DOHH2 (cell line): ENCODE measurements around the gene PML.

ENCODE experiments used
- H3F3A ChIP-seq: fragments of 200-600 bp; sonication (generic), shearing (Covaris generic); 2 replicates; pipeline ENCODE4 v1.6.0; 2016; ENCODE audit warnings: antibody characterized with exemption, mild to moderate bottlenecking; ENCODE audit not compliant: control insufficient read depth, insufficient read depth
- H3K27ac ChIP-seq: fragments of 200-600 bp; sonication (generic); 2 replicates; pipeline ENCODE4 v1.5.1; 2014; ENCODE audit warnings: low read depth, mild to moderate bottlenecking, low read length, moderate library complexity
- H3K27me3 ChIP-seq: fragments of 200-600 bp; sonication (generic); 2 replicates; pipeline ENCODE4 v1.6.1; 2014; ENCODE audit warnings: mild to moderate bottlenecking, low read length, mixed read lengths; ENCODE audit not compliant: control insufficient read depth
- H3K36me3 ChIP-seq: fragments of 200-600 bp; sonication (generic); 2 replicates; pipeline ENCODE4 v1.6.1; 2014; ENCODE audit warnings: mild to moderate bottlenecking, low read length, moderate library complexity, mixed read lengths; ENCODE audit not compliant: control insufficient read depth
- H3K4me1 ChIP-seq: fragments of 200-600 bp; sonication (generic); 2 replicates; pipeline ENCODE4 v1.6.1; 2014; ENCODE audit warnings: mild to moderate bottlenecking, low read length, mixed read lengths; ENCODE audit not compliant: control insufficient read depth
- H3K4me2 ChIP-seq: fragments of 200-600 bp; sonication (generic); 2 replicates; pipeline ENCODE4 v1.6.0; 2014; ENCODE audit warnings: mild to moderate bottlenecking, low read length, moderate library complexity
- H3K4me3 ChIP-seq: fragments of 200-600 bp; sonication (generic); 2 replicates; pipeline ENCODE4 v1.5.1; 2014; ENCODE audit warnings: mild to moderate bottlenecking, low read length, mixed read lengths
- H3K79me2 ChIP-seq: fragments of 200-600 bp; sonication (generic); 2 replicates; pipeline ENCODE4 v1.6.1; 2014; ENCODE audit warnings: mild to moderate bottlenecking, low read length, mixed read lengths; ENCODE audit not compliant: control insufficient read depth
- H3K9me2 ChIP-seq: fragments of 200-600 bp; sonication (generic); replicated peaks from 2 replicates; pipeline ENCODE4 v1.6.1; 2014; ENCODE audit warnings: mild to moderate bottlenecking, low read length, mixed read lengths; ENCODE audit not compliant: control insufficient read depth
- H3K9me3 ChIP-seq: fragments of 200-600 bp; sonication (generic); 2 replicates; pipeline ENCODE4 v1.6.1; 2014; ENCODE audit warnings: antibody characterized with exemption, low read length, mixed read lengths; ENCODE audit not compliant: control insufficient read depth, insufficient read depth
- H4K20me1 ChIP-seq: fragments of 200-600 bp; sonication (generic); 2 replicates; pipeline ENCODE4 v1.6.0; 2014; ENCODE audit warnings: low read depth, mild to moderate bottlenecking, antibody characterized with exemption, low read length, moderate library complexity; ENCODE audit not compliant: control insufficient read depth, insufficient read depth
- CTCF ChIP-seq: fragments of 200-600 bp; sonication (generic); IDR thresholded peaks from one replicate; pipeline ENCODE4 v1.5.1; 2014; ENCODE audit warnings: antibody characterized with exemption, mild to moderate bottlenecking, low read depth, low read length; ENCODE audit not compliant: poor library complexity, severe bottlenecking
- EZH2phosphoT487 ChIP-seq: fragments of 200-600 bp; sonication (generic); IDR thresholded peaks from 2 replicates; pipeline ENCODE4 v1.6.1; 2017; ENCODE audit warnings: borderline replicate concordance, mild to moderate bottlenecking, antibody characterized with exemption, low read length, moderate library complexity, mixed read lengths

Gene PML

GRCh38 chr15:74037171-74038117 lies 42.9 kb downstream of the PML start:
- Histone ChIP-seq H3K4me2 (no peak overlapping the region), H3K27me3 (no peaks in the 10 kb centered on the region), H3F3A (no peaks in the 10 kb centered on the region), H3K36me3 (no peaks in the 10 kb centered on the region), H3K27ac (no peak overlapping the region), H4K20me1 (no peaks in the 10 kb centered on the region; the same call in 1 of the 2 replicates), H3K4me3 (no peak overlapping the region), H3K9me2 (no peaks in the 10 kb centered on the region), H3K9me3 (no peaks in the 10 kb centered on the region), H3K79me2 (no peaks in the 10 kb centered on the region), H3K4me1 (no peaks in the 10 kb centered on the region)
- TF ChIP-seq CTCF (no peak), EZH2phosphoT487 (no peak)

GRCh38 chr15:74038707-74039655 lies 44.5 kb downstream of the PML start:
- Histone ChIP-seq H3K9me3 (no peaks in the 10 kb centered on the region), H3K4me3 (no peak overlapping the region), H3K4me1 (no peaks in the 10 kb centered on the region), H3K27ac (no peak overlapping the region), H3K36me3 (no peaks in the 10 kb centered on the region), H3K4me2 (no peak overlapping the region), H3F3A (no peaks in the 10 kb centered on the region), H3K79me2 (no peaks in the 10 kb centered on the region), H4K20me1 (no peaks in the 10 kb centered on the region; the same call in 1 of the 2 replicates), H3K9me2 (no peaks in the 10 kb centered on the region), H3K27me3 (no peaks in the 10 kb centered on the region)
- no peak for TF ChIP-seq EZH2phosphoT487
- TF ChIP-seq CTCF: no peak

- Histone ChIP-seq H3K4me3 (no peak overlapping the region), H3K9me3 (no peaks in the 10 kb centered on the region), H3K36me3 (no peaks in the 10 kb centered on the region), H3F3A (no peaks in the 10 kb centered on the region), H3K27me3 (no peaks in the 10 kb centered on the region), H4K20me1 (no peaks in the 10 kb centered on the region; the same call in 1 of the 2 replicates), H3K4me1 (no peaks in the 10 kb centered on the region), H3K4me2 (no peak overlapping the region), H3K79me2 (no peaks in the 10 kb centered on the region), H3K9me2 (no peaks in the 10 kb centered on the region), H3K27ac (no peak overlapping the region)
- TF ChIP-seq EZH2phosphoT487 (no peak), CTCF (no peak)
Observed at GRCh38 chr15:74039656-74040010, 45.1 kb downstream of the PML start.
